ENCODE data around the gene COL25A1.

DNA sequence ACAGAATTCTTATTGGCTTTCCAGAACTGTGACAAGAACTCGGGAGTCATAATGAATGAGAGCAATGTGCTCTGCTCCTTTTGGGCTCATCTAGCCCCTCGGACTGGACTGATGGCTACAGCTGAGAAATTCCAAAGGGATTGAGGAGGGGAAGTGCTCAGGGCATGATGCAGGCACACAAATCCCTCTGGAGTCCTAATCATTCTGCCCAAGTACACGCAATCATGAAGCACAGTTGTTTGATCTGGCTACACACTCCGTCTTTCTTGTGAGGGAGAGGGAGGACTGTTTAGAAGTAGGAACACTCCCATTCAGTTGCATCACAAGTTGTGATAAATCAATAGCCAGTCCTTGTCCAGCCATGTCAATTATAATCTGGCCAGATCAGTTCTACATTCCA, 237.5 kb downstream of the COL25A1 start:
- TF ChIP-seq, protein P1, sequence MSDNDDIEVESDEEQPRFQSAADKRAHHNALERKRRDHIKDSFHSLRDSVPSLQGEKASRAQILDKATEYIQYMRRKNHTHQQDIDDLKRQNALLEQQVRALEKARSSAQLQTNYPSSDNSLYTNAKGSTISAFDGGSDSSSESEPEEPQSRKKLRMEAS (IDR thresholded peaks at IDR 0.05), result no peak
- TF ChIP-seq, protein P2, sequence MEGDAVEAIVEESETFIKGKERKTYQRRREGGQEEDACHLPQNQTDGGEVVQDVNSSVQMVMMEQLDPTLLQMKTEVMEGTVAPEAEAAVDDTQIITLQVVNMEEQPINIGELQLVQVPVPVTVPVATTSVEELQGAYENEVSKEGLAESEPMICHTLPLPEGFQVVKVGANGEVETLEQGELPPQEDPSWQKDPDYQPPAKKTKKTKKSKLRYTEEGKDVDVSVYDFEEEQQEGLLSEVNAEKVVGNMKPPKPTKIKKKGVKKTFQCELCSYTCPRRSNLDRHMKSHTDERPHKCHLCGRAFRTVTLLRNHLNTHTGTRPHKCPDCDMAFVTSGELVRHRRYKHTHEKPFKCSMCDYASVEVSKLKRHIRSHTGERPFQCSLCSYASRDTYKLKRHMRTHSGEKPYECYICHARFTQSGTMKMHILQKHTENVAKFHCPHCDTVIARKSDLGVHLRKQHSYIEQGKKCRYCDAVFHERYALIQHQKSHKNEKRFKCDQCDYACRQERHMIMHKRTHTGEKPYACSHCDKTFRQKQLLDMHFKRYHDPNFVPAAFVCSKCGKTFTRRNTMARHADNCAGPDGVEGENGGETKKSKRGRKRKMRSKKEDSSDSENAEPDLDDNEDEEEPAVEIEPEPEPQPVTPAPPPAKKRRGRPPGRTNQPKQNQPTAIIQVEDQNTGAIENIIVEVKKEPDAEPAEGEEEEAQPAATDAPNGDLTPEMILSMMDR (IDR thresholded peaks at IDR 0.05 in 2 of 3, conservative IDR thresholded peaks at IDR 0.05 in 1 of 3; ENCODE audit: borderline replicate concordance in 1 of 3, insufficient read depth in 1 of 3, low read depth in 2 of 3, low read length in 2 of 3), result no peak
- TF ChIP-seq POLR2A (IDR thresholded peaks at IDR 0.05; ENCODE audit: borderline replicate concordance, extremely low read depth, insufficient read depth, insufficient read length) (no peak), SP1 (IDR thresholded peaks at IDR 0.05; ENCODE audit: low read depth) (no peak), SIN3A (IDR thresholded peaks at IDR 0.05; ENCODE audit: low read depth) (no peak), POLR2AphosphoS5 (IDR thresholded peaks at IDR 0.05; ENCODE audit: low read depth, low read length) (no peak)
- TF ChIP-seq, protein P3, sequence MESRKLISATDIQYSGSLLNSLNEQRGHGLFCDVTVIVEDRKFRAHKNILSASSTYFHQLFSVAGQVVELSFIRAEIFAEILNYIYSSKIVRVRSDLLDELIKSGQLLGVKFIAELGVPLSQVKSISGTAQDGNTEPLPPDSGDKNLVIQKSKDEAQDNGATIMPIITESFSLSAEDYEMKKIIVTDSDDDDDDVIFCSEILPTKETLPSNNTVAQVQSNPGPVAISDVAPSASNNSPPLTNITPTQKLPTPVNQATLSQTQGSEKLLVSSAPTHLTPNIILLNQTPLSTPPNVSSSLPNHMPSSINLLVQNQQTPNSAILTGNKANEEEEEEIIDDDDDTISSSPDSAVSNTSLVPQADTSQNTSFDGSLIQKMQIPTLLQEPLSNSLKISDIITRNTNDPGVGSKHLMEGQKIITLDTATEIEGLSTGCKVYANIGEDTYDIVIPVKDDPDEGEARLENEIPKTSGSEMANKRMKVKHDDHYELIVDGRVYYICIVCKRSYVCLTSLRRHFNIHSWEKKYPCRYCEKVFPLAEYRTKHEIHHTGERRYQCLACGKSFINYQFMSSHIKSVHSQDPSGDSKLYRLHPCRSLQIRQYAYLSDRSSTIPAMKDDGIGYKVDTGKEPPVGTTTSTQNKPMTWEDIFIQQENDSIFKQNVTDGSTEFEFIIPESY (IDR thresholded peaks at IDR 0.05; ENCODE audit: extremely low read depth, insufficient replicate concordance, low read length), result no peak
